Hematopoietic multipotent progenitor cell treated with erythropoietin and hydrocortisone succinate and interleukin-3 and kit ligand, for 15 days (in vitro differentiated cells): ENCODE data around the gene RILP.

Experiments
- DNase-seq: peaks from one replicate; pipeline ENCODE4 v3.0.0-alpha.2; 2015; ENCODE audit warnings: low spot score

Gene RILP

GRCh38 chr17:1648173-1648962 lies 1.3 kb downstream of the RILP start:
- DNase-seq, result peak; percentile 18

DNA sequence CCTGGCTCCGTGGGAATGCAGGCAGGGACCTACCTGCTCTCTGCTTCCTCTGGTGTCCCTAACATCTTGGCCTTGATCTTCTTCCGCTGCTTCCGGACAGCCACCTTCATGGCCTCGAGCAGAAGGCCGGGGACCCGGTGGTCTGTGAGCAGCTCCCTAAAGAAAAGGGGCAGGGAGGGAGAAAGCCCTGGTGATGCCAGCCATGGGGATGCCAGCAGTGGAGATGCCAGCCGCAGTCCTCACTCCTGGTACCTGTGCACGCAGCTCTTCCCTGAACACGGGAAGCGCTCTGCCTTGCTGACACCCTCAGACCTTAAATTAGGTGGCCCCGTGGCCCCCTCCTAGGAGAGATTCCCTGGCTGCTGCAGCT lies 1.9 kb downstream of the RILP start:
- no peak for DNase-seq

DNA sequence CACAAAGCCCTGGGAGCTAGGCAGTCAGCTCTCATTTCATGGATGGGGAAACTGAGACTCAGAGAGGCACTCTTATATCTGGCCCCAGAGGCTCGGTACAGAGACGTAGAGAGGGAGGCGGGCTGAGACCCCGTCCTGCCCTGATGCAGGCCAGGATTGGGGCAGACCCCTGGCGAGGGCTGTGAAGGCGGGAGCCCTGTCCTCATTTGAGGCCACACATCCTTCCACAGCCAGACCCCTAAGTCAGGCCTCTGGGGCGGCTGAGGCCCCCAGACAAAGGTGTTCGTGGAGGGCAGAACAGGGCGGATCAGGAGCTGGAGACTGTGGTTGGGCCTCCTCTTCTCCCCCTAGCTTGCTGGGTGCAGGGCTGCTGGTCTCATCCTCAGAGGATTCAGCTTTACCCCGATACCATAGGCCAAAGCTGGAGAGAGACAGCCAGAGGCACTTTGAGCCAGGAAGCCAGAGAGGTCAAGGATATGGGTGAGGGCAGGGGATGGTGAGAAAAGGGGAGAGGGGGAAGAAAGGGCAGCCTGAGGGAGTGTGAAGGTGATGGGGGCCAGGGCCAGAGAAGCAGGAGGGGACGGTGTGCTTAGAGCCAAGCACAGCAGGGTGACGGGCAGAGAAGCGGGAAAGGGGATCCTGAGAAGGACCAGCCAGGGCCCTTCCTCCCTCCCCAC lies 3.3 kb downstream of the RILP start:
- DNase-seq, result no peak

GRCh38 chr17:1645207-1646171 lies 4.2 kb downstream of the RILP start, which contains the start of gene SCARF1:
SCARF1 (minus strand) TSS chr17:1645732; CDS start chr17:1645697, 35 bp downstream.
- no peak for DNase-seq

- DNase-seq, result no peak
Measured at GRCh38 chr17:1644493-1645206, 5.0 kb downstream of the RILP start.

- DNase-seq, result no peak
Measured at GRCh38 chr17:1643999-1644492, 5.6 kb downstream of the RILP start.

DNA sequence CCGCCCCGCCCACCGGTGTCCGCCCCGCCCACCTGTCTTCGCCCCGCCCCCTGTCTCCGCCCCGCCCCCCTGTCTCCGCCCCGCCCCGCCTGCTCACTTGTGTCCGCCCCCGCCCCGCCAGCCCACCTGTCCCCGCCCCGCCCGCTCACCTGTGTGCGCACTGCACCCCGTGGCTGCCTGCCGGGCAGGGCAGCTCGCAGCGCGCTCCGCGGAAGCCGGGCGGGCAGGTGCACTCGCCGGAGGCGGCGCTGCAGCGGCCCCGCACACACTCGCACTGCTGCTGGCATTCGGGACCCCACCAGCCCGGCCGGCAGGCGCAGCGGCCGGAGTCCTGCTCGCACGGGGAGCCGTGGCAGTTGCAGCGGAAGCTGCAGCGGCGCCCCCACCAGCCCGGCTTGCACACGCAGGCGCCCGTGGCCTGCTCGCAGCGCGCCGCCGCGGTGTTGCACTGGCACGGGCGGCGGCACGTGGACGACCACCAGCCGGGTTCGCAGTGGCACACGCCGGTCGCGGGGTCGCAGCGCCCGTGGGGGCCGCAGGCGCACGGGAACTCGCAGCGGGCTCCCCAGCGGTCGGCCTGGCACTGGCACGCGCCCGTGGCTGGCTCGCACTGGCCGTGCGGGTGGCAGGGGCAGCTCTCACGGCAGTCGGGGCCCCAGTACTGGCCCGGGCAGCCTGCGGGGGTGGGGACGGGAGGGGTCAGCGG lies 6.2 kb downstream of the RILP start:
- peak; percentile 35 for DNase-seq

GRCh38 chr17:1641065-1641403 lies 8.6 kb downstream of the RILP start:
- DNase-seq, result no peak

- DNase-seq, result no peak
Measured at GRCh38 chr17:1640329-1641064, 9.2 kb downstream of the RILP start.

GRCh38 chr17:1639549-1640180 lies 10.0 kb downstream of the RILP start:
- DNase-seq, result no peak

GRCh38 chr17:1638624-1639300 lies 10.9 kb downstream of the RILP start:
- no peak for DNase-seq

DNA sequence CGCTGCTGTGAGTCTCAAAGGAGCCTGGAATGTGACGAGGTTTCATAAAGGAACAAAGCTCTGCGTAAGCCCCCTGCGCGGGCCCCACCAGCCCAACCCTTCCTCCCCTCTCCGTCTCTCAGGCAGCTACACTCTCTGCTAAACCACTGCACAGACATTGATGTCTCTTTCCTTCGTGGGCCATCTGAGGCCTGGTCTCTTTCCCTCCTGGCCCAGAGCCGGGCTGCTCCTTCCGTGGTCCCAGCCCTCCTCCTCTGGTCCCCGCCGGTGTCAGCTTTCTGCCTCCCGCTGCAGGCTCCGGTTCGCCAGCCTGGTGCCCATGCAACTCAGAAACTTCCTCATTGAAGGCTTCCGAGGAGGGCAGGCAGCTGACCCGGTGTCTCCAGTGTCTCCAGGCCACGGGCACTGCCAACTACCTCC lies 11.5 kb downstream of the RILP start:
- DNase-seq, result no peak

DNA sequence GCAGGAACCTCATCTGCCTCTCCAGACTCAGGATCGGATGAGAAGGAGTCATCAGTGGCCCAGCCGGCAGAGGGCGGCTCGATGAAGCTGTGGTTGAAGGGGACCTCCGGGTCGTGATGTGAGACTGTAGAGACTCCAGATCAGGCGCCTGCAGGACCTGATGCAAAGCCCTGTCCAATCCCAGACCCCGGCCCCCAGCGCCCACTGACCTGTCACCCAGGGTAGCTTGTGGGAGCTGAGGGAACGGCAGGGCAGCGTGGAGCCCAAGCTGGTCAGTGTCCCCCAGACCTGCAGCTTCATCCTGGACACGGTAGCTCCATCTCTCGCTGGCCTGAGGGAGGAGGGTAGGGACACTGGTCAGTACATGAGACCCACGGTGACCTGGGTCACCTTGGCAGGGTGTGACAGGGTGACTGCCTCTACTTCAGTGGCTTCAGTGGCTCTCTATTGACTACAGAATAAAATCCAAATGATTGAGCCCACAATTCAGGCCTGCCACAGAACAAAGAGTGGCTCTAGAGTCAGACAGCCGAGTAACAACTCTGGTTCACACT lies 12.9 kb downstream of the RILP start:
- no peak for DNase-seq

- DNase-seq, result no peak
Measured at GRCh38 chr17:1635675-1636465, 13.8 kb downstream of the RILP start.

DNA sequence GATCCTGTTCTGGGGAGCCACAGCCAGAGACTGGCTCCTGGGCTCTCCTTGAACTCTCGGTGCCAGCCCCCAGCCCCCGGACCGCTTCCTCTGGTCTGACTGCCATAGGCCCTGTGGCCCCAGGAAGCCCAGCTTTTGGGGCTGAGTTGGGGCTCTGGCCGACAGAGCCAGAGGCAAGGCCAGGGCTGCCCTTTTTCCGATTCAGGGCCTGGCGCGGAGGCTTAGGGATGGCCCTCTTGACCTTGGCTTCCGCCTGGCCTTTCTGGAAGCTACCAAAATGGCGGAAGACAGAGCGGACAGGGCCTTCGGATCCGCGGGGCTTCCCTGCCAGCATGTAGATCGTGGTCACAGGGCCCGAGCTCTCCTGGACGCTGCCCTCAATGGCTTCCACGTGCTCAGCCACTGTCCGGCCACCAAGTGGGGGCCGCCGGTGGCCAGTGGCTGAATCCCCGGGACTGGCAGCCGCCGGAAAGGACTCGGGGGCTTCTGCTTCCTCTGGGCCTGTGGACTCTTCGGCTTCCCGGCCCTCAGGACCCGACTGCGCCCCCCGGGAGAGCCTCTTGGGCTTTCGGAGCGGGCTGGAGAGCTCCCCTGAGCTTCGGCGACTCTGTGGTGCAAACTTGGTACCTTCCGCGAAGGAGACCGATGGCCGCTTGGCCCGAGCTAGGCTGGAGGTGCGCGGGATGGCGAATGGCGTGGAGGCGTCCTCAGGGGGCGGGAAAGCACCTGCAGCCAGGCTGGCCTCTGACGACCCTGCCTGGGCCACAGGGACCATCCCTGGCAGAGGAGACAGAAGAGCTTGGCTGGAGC lies 14.6 kb downstream of the RILP start:
- DNase-seq, result no peak

DNA sequence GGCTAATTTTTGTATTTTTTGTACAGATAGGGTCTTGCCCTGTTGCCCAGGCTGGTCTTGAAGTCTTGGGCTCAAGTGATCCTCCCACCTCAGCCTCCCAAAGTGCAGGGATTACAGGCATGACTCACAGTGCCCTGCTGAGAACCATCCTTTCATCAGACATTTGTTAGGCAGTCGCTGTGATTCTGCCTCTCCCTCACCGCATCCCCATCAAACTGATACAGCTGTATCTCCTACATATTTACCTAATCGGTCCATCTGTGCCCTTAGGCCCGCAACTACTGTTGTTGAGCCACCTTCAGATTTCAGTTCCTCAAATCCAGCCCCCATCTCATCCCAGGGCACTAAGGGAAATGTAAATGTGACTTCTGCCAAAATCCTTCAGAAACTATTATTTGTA lies 19.0 kb downstream of the RILP start:
- DNase-seq, result no peak
